T-helper 1 cell (primary cell): ENCODE data around the gene NOP14.

Experiments
- DNase-seq, 5 donors: peaks; one replicate each; pipeline ENCODE4 v3.0.0-alpha.2; 2012 to 2020

NOP14 gene

GRCh38 chr4:2910409-2910808 lies 52.8 kb downstream of the NOP14 start:
- DNase-seq = no peak

GRCh38 chr4:2909583-2909982 lies 53.6 kb downstream of the NOP14 start:
- DNase-seq = no peak

- no peak for DNase-seq
Observed at GRCh38 chr4:2908686-2909085, 54.5 kb downstream of the NOP14 start.

GRCh38 chr4:2907706-2908293 lies 55.4 kb downstream of the NOP14 start:
- no peak for DNase-seq

- no peak for DNase-seq
Observed at GRCh38 chr4:2907226-2907625, 56.0 kb downstream of the NOP14 start.

- no peak for DNase-seq
Observed at GRCh38 chr4:2906218-2906617, 57.0 kb downstream of the NOP14 start.

- DNase-seq = no peak
Observed at GRCh38 chr4:2905544-2905943, 57.7 kb downstream of the NOP14 start.

GRCh38 chr4:2902126-2902525 lies 61.1 kb downstream of the NOP14 start:
- no peak for DNase-seq

GRCh38 chr4:2901186-2901585 lies 62.0 kb downstream of the NOP14 start:
- no peak for DNase-seq

- no peak for DNase-seq
Observed at GRCh38 chr4:2900741-2901140, 62.5 kb downstream of the NOP14 start.

- no peak for DNase-seq
Observed at GRCh38 chr4:2898001-2898400, 65.2 kb downstream of the NOP14 start.

- DNase-seq = no peak
Observed at GRCh38 chr4:2893772-2894171, 69.4 kb downstream of the NOP14 start.

- no peak for DNase-seq
Observed at GRCh38 chr4:2891294-2891693, 71.9 kb downstream of the NOP14 start.

- DNase-seq = no peak
Observed at GRCh38 chr4:2888886-2889285, 74.3 kb downstream of the NOP14 start.
